GM23338 (cell line): ENCODE data around the gene PKHD1. TPM values are rescaled to one million over a fixed set of nuclear protein-coding genes. Genes with fewer than 3 reads are reported as not detected.

ENCODE experiments used
- ATAC-seq: fragments of 200-7000 bp; cut with Tn5 transposase; 3 replicates; pipeline ENCODE4 v1.9.1; 2020
- DNase-seq: peaks from one replicate; pipeline ENCODE4 v3.0.0-alpha.2; 2015; ENCODE audit warnings: low spot score
- H2AFZ ChIP-seq: fragments of 200-600 bp; sonication (generic); 2 replicates; pipeline ENCODE4 v1.8.0; 2016; ENCODE audit warnings: antibody characterized with exemption, mild to moderate bottlenecking, moderate library complexity
- H3F3A ChIP-seq: fragments of 200-600 bp; sonication (generic); replicated peaks from 2 replicates; pipeline ENCODE4 v1.8.0; 2017; ENCODE audit warnings: antibody characterized with exemption, mixed run types, low read depth
- H3K27ac ChIP-seq: fragments of 200-600 bp; sonication (generic); 2 replicates; pipeline ENCODE4 v1.6.1; 2016; ENCODE audit warnings: low read depth
- H3K27me3 ChIP-seq: fragments of 200-600 bp; sonication (generic); 2 replicates; pipeline ENCODE4 v1.8.0; 2016; ENCODE audit warnings: mild to moderate bottlenecking, mixed run types, moderate library complexity; ENCODE audit not compliant: insufficient read depth
- H3K36me3 ChIP-seq: fragments of 200-600 bp; sonication (generic); 2 replicates; pipeline ENCODE4 v1.8.0; 2016; ENCODE audit warnings: mild to moderate bottlenecking; ENCODE audit not compliant: insufficient read depth
- H3K4me1 ChIP-seq: fragments of 200-600 bp; sonication (generic); 2 replicates; pipeline ENCODE4 v1.8.0; 2016; ENCODE audit warnings: mild to moderate bottlenecking, moderate library complexity; ENCODE audit not compliant: insufficient read depth
- H3K4me2 ChIP-seq: fragments of 200-600 bp; sonication (generic); 2 replicates; pipeline ENCODE4 v1.7.1; 2017; ENCODE audit warnings: mixed run types
- H3K4me3 ChIP-seq: fragments of 200-600 bp; sonication (generic); 2 replicates; pipeline ENCODE4 v1.6.1; 2016; ENCODE audit warnings: mixed run types
- H3K79me2 ChIP-seq: fragments of 200-600 bp; sonication (generic); replicated peaks from 2 replicates; pipeline ENCODE4 v1.8.0; 2017; ENCODE audit warnings: mild to moderate bottlenecking; ENCODE audit not compliant: insufficient read depth
- H3K9me2 ChIP-seq: fragments of 200-600 bp; sonication (generic); 2 replicates; pipeline ENCODE4 v1.8.0; 2017; ENCODE audit not compliant: insufficient read depth
- H4K20me1 ChIP-seq: fragments of 200-600 bp; sonication (generic); replicated peaks from 2 replicates; pipeline ENCODE4 v1.8.0; 2017; ENCODE audit warnings: mild to moderate bottlenecking; ENCODE audit not compliant: insufficient read depth
- H3K27ac Mint-ChIP-seq: 2 replicates; pipeline ENCODE4 v1.8.0; 2020; ENCODE audit warnings: inconsistent platforms, mild to moderate bottlenecking, moderate library complexity, mixed read lengths
- H3K27me3 Mint-ChIP-seq: 3 replicates; pipeline ENCODE4 v1.8.0; 2022; ENCODE audit warnings: low read depth, mild to moderate bottlenecking, moderate library complexity, mixed read lengths, inconsistent platforms; ENCODE audit not compliant: insufficient read depth, poor library complexity
- H3K36me3 Mint-ChIP-seq: 3 replicates; pipeline ENCODE4 v1.8.0; 2021; ENCODE audit warnings: low read depth, mild to moderate bottlenecking, inconsistent platforms, moderate library complexity, mixed read lengths
- H3K4me1 Mint-ChIP-seq: 3 replicates; pipeline ENCODE4 v1.8.0; 2020; ENCODE audit warnings: mild to moderate bottlenecking, inconsistent platforms, mixed read lengths
- H3K4me3 Mint-ChIP-seq: 3 replicates; pipeline ENCODE4 v1.8.0; 2021; ENCODE audit warnings: moderate library complexity, mild to moderate bottlenecking, inconsistent platforms, mixed read lengths
- H3K9me3 Mint-ChIP-seq: 3 replicates; pipeline ENCODE4 v1.8.0; 2020; ENCODE audit warnings: moderate library complexity, mild to moderate bottlenecking, inconsistent platforms, mixed read lengths
- CREB1 ChIP-seq: fragments of 250-450 bp; sonication (Bioruptor Pico); IDR thresholded peaks from 2 replicates; pipeline ENCODE4 v1.5.0; 2020; ENCODE audit warnings: low read depth, mild to moderate bottlenecking, moderate library complexity
- EZH2 ChIP-seq: fragments of 200-600 bp; sonication (generic); IDR thresholded peaks from one replicate; pipeline ENCODE4 v1.8.0; 2017; ENCODE audit warnings: antibody characterized with exemption, mild to moderate bottlenecking, low read depth; ENCODE audit not compliant: unreplicated experiment
- EZH2phosphoT487 ChIP-seq: fragments of 200-600 bp; sonication (generic); IDR thresholded peaks from one replicate; pipeline ENCODE4 v1.8.1; 2018; ENCODE audit warnings: antibody characterized with exemption; ENCODE audit not compliant: unreplicated experiment
- JUNB ChIP-seq: IDR thresholded peaks from one replicate; pipeline ENCODE4 v1.6.1; 2016; ENCODE audit warnings: antibody characterized with exemption; ENCODE audit not compliant: unreplicated experiment
- NANOG ChIP-seq: IDR thresholded peaks from 2 replicates; pipeline ENCODE4 v1.6.1; 2016; ENCODE audit warnings: antibody characterized with exemption, borderline replicate concordance
- POLR2AphosphoS5 ChIP-seq: IDR thresholded peaks from 2 replicates; pipeline ENCODE4 v1.6.1; 2016; ENCODE audit warnings: antibody characterized with exemption, low read depth
- STAT1 ChIP-seq: IDR thresholded peaks from one replicate; pipeline ENCODE4 v1.6.1; 2016; ENCODE audit warnings: antibody characterized with exemption; ENCODE audit not compliant: unreplicated experiment
- ZNF114 ChIP-seq: fragments of 250-450 bp; sonication (Bioruptor Pico); IDR thresholded peaks from 2 replicates; pipeline ENCODE4 v1.5.0; 2020; ENCODE audit warnings: mild to moderate bottlenecking, moderate library complexity
- ZNF331 ChIP-seq: fragments of 250-450 bp; sonication (Bioruptor Pico); IDR thresholded peaks from 2 replicates; pipeline ENCODE4 v1.5.0; 2020; ENCODE audit warnings: low read depth, mild to moderate bottlenecking, moderate library complexity
- polyA plus RNA-seq: library from polyadenylated mRNA; unstranded; fragments of >200 nt; fragmentation: Nextera tagmentation; extraction: Ambion mirVana; gene quantifications from 2 replicates; pipeline ENCODE4 v1.2.1, GENCODE V29; 2016
- total RNA-seq: library from RNA; depleted of rRNA; stranded (reverse); fragments of >200 nt; shearing (Covaris generic); gene quantifications from 2 replicates; pipeline ENCODE4 v1.2.3, GENCODE V29; 2014
- TF ChIP-seq, protein P1 (sequence below): IDR thresholded peaks from 2 replicates; pipeline ENCODE4 v1.6.1; 2016; ENCODE audit warnings: antibody characterized with exemption
- TF ChIP-seq, protein P2 (sequence below): IDR thresholded peaks from one replicate; pipeline ENCODE4 v1.6.1; 2018; ENCODE audit warnings: antibody characterized with exemption; ENCODE audit not compliant: unreplicated experiment
- TF ChIP-seq, protein P3 (sequence below), 2 experiments: fragments of 200-600 bp in 1 of 2; sonication (generic) in 1 of 2; conservative IDR thresholded peaks; 2 replicates each; pipeline versions ENCODE4 v1.5.1 to v1.6.1; 2016 to 2017; ENCODE audit warnings: antibody characterized with exemption in 2 of 2, low read depth in 2 of 2, mild to moderate bottlenecking in 2 of 2, moderate library complexity in 1 of 2

The PKHD1 gene
- total and polyA plus RNA-seq, 2 experiments from 2014 or later: 0.03 to 0.07 TPM

DNA sequence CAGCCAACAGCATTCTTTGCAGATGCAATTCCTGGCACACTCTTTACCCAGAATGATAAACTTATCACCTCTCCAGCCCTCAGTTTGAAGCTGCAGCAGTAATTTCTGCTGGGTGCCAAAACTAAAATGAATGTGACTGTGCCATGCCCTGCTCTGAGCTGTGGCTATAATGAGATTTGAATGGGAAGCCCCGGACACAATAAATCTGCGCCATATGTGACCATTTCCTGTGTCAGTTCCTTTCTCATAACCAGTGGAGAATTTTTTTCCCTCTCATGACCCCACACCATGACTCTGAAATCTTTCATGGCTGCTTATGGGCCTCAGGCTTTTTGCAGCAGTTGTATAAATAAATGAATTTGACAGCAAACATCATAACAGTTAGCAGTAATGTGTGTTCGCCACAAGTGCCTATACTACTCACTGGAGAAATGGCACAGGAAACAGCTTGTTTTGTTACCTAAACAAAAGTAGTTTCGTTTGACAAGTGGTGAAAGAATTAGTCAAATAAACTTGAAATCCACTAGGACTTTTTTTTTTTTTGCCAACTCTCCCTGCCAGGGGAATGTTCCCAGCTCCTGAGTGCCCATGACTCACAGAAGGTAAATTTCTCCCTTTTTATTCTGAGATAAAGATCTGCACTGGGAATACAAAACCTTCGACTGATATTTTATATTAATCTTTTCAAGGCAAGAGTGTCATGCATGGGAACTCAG is 408.4 kb downstream of the PKHD1 start:
- TF ChIP-seq ZNF331 (CRISPR knock-in tag) (no peak), EZH2phosphoT487 (no peak), JUNB (no peak)
- TF ChIP-seq, protein P1, sequence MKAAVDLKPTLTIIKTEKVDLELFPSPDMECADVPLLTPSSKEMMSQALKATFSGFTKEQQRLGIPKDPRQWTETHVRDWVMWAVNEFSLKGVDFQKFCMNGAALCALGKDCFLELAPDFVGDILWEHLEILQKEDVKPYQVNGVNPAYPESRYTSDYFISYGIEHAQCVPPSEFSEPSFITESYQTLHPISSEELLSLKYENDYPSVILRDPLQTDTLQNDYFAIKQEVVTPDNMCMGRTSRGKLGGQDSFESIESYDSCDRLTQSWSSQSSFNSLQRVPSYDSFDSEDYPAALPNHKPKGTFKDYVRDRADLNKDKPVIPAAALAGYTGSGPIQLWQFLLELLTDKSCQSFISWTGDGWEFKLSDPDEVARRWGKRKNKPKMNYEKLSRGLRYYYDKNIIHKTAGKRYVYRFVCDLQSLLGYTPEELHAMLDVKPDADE: no peak
- H3K36me3 ChIP-seq: no peaks in the 10 kb centered on the region
- no peaks in the 10 kb centered on the region for H4K20me1 ChIP-seq
- H2AFZ ChIP-seq: no peak overlapping the region
- H3F3A ChIP-seq: no peaks in the 10 kb centered on the region
- H3K27ac ChIP-seq: no peak overlapping the region
- Mint-ChIP-seq H3K4me1 (no peaks in the 10 kb centered on the region), H3K27ac (no peak overlapping the region), H3K27me3 (no peaks in the 10 kb centered on the region), H3K36me3 (no peaks in the 10 kb centered on the region), H3K9me3 (no peaks in the 10 kb centered on the region), H3K4me3 (no peak overlapping the region)
- H3K4me2 ChIP-seq: no peak overlapping the region
- H3K27me3 ChIP-seq: no peaks in the 10 kb centered on the region
- DNase-seq: no peak
- H3K9me2 ChIP-seq: no peaks in the 10 kb centered on the region
- no peak for ATAC-seq
- no peaks in the 10 kb centered on the region for H3K79me2 ChIP-seq
- no peaks in the 10 kb centered on the region for H3K4me1 ChIP-seq
- H3K4me3 ChIP-seq: no peak overlapping the region

DNA sequence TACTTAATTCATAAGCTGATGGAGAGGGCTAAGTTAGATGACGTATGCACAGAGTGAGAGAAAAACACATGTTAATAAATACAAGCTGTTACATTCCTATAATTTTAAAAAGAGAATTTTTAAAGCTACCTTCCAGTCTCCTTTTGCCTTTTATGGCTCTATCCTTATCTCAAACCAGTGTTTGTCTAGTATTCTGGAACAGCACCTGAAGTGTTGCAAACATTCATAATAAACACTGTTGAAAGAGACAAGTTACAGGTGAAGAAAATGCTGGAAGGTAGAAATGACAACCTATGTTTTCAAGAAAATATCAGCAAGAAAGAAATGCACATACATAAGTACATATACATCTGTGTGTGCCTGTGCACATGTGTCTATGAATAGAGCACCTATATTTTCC is 409.1 kb downstream of the PKHD1 start:
- Histone ChIP-seq H3K79me2 (no peaks in the 10 kb centered on the region), H3K4me3 (no peak overlapping the region), H3K36me3 (no peaks in the 10 kb centered on the region), H4K20me1 (no peaks in the 10 kb centered on the region), H3K27ac (no peak overlapping the region), H2AFZ (no peak overlapping the region), H3K4me2 (no peak overlapping the region), H3K9me2 (no peaks in the 10 kb centered on the region), H3K4me1 (no peaks in the 10 kb centered on the region), H3F3A (no peaks in the 10 kb centered on the region), H3K27me3 (no peaks in the 10 kb centered on the region)
- H3K36me3 Mint-ChIP-seq: no peaks in the 10 kb centered on the region
- H3K27ac Mint-ChIP-seq: no peak overlapping the region
- H3K27me3 Mint-ChIP-seq: peaks cover 1% of the 10 kb centered on the region
- H3K9me3 Mint-ChIP-seq: no peaks in the 10 kb centered on the region
- DNase-seq (no peak), ATAC-seq (no peak)
- H3K4me3 Mint-ChIP-seq: no peak overlapping the region
- H3K4me1 Mint-ChIP-seq: no peaks in the 10 kb centered on the region
- TF ChIP-seq, protein P2, sequence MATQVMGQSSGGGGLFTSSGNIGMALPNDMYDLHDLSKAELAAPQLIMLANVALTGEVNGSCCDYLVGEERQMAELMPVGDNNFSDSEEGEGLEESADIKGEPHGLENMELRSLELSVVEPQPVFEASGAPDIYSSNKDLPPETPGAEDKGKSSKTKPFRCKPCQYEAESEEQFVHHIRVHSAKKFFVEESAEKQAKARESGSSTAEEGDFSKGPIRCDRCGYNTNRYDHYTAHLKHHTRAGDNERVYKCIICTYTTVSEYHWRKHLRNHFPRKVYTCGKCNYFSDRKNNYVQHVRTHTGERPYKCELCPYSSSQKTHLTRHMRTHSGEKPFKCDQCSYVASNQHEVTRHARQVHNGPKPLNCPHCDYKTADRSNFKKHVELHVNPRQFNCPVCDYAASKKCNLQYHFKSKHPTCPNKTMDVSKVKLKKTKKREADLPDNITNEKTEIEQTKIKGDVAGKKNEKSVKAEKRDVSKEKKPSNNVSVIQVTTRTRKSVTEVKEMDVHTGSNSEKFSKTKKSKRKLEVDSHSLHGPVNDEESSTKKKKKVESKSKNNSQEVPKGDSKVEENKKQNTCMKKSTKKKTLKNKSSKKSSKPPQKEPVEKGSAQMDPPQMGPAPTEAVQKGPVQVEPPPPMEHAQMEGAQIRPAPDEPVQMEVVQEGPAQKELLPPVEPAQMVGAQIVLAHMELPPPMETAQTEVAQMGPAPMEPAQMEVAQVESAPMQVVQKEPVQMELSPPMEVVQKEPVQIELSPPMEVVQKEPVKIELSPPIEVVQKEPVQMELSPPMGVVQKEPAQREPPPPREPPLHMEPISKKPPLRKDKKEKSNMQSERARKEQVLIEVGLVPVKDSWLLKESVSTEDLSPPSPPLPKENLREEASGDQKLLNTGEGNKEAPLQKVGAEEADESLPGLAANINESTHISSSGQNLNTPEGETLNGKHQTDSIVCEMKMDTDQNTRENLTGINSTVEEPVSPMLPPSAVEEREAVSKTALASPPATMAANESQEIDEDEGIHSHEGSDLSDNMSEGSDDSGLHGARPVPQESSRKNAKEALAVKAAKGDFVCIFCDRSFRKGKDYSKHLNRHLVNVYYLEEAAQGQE: no peak
- TF ChIP-seq JUNB (no peak), NANOG (no peak), CREB1 (no peak), EZH2 (no peak), STAT1 (no peak), ZNF114 (CRISPR knock-in tag) (no peak), POLR2AphosphoS5 (no peak), EZH2phosphoT487 (no peak), ZNF331 (CRISPR knock-in tag) (no peak)
- TF ChIP-seq, protein P1: no peak
- TF ChIP-seq, protein P3, sequence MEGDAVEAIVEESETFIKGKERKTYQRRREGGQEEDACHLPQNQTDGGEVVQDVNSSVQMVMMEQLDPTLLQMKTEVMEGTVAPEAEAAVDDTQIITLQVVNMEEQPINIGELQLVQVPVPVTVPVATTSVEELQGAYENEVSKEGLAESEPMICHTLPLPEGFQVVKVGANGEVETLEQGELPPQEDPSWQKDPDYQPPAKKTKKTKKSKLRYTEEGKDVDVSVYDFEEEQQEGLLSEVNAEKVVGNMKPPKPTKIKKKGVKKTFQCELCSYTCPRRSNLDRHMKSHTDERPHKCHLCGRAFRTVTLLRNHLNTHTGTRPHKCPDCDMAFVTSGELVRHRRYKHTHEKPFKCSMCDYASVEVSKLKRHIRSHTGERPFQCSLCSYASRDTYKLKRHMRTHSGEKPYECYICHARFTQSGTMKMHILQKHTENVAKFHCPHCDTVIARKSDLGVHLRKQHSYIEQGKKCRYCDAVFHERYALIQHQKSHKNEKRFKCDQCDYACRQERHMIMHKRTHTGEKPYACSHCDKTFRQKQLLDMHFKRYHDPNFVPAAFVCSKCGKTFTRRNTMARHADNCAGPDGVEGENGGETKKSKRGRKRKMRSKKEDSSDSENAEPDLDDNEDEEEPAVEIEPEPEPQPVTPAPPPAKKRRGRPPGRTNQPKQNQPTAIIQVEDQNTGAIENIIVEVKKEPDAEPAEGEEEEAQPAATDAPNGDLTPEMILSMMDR (conservative IDR thresholded peaks at IDR 0.05; ENCODE audit: low read depth in 2 of 2): no peak
